ENCODE measurements around the gene NXT1. TPM values are rescaled to one million over a fixed set of nuclear protein-coding genes. Genes with fewer than 3 reads are reported as not detected.
"Not testable (repeated sequence)": the region's sequence is repeated elsewhere in the genome, so short reads cannot be mapped to it uniquely, and the experiment has no call there.

NXT1 gene
- total and polyA plus RNA-seq, 2 of the 4 experiments (the other 2 are of a cell fraction): 23.6 to 25.5 TPM

DNA sequence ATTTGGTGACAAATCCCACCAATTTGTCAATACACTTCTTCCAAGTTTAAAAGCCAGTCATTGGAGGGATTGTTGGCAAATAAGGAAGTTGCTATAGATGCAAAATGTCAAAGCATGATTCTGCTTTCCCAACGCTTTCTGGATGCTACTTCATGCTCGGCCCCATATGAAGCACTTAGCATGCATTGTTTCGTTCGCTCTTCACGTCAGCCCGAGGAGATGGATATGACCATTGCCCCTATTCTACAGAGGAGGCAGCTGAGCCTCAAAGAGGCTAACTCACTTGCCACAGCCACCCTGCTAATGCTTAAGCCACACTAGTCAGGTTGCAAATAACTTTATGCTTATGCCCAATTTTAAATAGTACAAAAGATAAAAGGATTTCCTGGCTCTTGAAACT lies 2.8 kb upstream of the NXT1 start:
- no peak for DNase-seq
- no TSS peak for BruUV-seq (replicated peaks)
- Histone ChIP-seq H3K9me1 (ENCODE audit: insufficient read depth, low read length) (no peaks in the 10 kb centered on the region; the same call in 1 of the 2 replicates), H2AK5ac (ENCODE audit: low read depth, low read length) (no peak overlapping the region), H3K27ac (ENCODE audit: insufficient read depth, low read length) (no peak overlapping the region), H3K18ac (ENCODE audit: low read depth, low read length) (no peak overlapping the region), H3K4me1 (ENCODE audit: control insufficient read depth, insufficient read depth, low read length) (peaks cover 5% of the 10 kb centered on the region), H4K5ac (ENCODE audit: low read depth, low read length) (no peak overlapping the region), H3K56ac (ENCODE audit: extremely low read depth, insufficient read depth, low read length) (no peak overlapping the region), H3K9me3 (ENCODE audit: control insufficient read depth, insufficient read depth, low read length) (no peaks in the 10 kb centered on the region), H2AFZ (replicated peaks; ENCODE audit: low read length, poor library complexity) (no peak overlapping the region), H2BK120ac (ENCODE audit: low read depth, low read length) (no peak overlapping the region), H3K79me1 (ENCODE audit: low read depth in 1 of 2, low read length in 2 of 2) (peaks cover 0 to 17% of the 10 kb centered on the region in 2 experiments; a peak in 2 of 4 replicates), H4K20me1 (ENCODE audit: insufficient read depth, low read length) (peaks cover 13% of the 10 kb centered on the region), H3K14ac (replicated peaks; ENCODE audit: low read depth, low read length) (no peak overlapping the region), H3K9ac (ENCODE audit: low read depth, low read length) (no peak overlapping the region), H2AK9ac (replicated peaks; ENCODE audit: low read depth, low read length, poor library complexity) (no peak overlapping the region), H4K8ac (ENCODE audit: low read depth in 2 of 2, low read length in 2 of 2) (no peak overlapping the region), H2BK20ac (ENCODE audit: low read depth, low read length) (no peak overlapping the region), H2BK5ac (ENCODE audit: low read depth, low read length, poor library complexity, severe bottlenecking) (no peak overlapping the region), H3K36me3 (ENCODE audit: control insufficient read depth, insufficient read depth, low read length) (no peaks in the 10 kb centered on the region), H4K91ac (ENCODE audit: insufficient read depth, low read depth, low read length) (no peak overlapping the region), H3K4me2 (ENCODE audit: low read depth, low read length) (no peak overlapping the region), H3K23ac (ENCODE audit: low read depth, low read length) (no peak overlapping the region), H3K4me3 (ENCODE audit: insufficient read depth, low read depth, low read length) (no peak overlapping the region), H2BK15ac (ENCODE audit: low read depth, low read length) (no peak overlapping the region), H3K27me3 (ENCODE audit: control insufficient read depth, insufficient read depth, low read length) (peaks cover 2% of the 10 kb centered on the region; the same call in 1 of the 2 replicates), H3K4ac (ENCODE audit: low read depth, low read length) (no peak overlapping the region)
- POLR2A ChIA-PET (ENCODE audit: unreplicated experiment): no interaction called here
- intact Hi-C loops (cut with micrococcal nuclease) (no loop called here), dilution Hi-C loops (cut with HindIII; ENCODE audit: low sequenced_read_pairs, unreplicated experiment) (no loop called here), in situ Hi-C loops (cut with MboI; ENCODE audit: low sequenced_read_pairs) (loop anchor here (10.0 to 25.0 kb wide), 2 partner anchors 293 to 1010 kb away; no protein-coding TSS in a partner anchor)
- ATAC-seq (ENCODE audit: low read depth): no peak
- WGBS, 2 experiments (ENCODE audit: extremely low coverage in 2 of 2, insufficient read length in 1 of 2): 92% methylated on average over 2 of the region's 6 CpGs; no CpG with 5 or more reads in 1 of the 2 experiments
- no peak for TF ChIP-seq RAD21 (IDR thresholded peaks at IDR 0.05; ENCODE audit: low read length)
- no peak for TF ChIP-seq MAZ (IDR thresholded peaks at IDR 0.05; ENCODE audit: borderline replicate concordance, low read depth, low read length)
- TF ChIP-seq, protein P1, sequence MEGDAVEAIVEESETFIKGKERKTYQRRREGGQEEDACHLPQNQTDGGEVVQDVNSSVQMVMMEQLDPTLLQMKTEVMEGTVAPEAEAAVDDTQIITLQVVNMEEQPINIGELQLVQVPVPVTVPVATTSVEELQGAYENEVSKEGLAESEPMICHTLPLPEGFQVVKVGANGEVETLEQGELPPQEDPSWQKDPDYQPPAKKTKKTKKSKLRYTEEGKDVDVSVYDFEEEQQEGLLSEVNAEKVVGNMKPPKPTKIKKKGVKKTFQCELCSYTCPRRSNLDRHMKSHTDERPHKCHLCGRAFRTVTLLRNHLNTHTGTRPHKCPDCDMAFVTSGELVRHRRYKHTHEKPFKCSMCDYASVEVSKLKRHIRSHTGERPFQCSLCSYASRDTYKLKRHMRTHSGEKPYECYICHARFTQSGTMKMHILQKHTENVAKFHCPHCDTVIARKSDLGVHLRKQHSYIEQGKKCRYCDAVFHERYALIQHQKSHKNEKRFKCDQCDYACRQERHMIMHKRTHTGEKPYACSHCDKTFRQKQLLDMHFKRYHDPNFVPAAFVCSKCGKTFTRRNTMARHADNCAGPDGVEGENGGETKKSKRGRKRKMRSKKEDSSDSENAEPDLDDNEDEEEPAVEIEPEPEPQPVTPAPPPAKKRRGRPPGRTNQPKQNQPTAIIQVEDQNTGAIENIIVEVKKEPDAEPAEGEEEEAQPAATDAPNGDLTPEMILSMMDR (conservative IDR thresholded peaks at IDR 0.05; ENCODE audit: low read depth, low read length): no peak
- TF ChIP-seq CEBPB (IDR thresholded peaks at IDR 0.05; ENCODE audit: low read depth, low read length): no peak
- no peak for TF ChIP-seq MAFK (IDR thresholded peaks at IDR 0.05; ENCODE audit: low read depth, low read length)
- CTCF ChIA-PET: no interaction called here

DNA sequence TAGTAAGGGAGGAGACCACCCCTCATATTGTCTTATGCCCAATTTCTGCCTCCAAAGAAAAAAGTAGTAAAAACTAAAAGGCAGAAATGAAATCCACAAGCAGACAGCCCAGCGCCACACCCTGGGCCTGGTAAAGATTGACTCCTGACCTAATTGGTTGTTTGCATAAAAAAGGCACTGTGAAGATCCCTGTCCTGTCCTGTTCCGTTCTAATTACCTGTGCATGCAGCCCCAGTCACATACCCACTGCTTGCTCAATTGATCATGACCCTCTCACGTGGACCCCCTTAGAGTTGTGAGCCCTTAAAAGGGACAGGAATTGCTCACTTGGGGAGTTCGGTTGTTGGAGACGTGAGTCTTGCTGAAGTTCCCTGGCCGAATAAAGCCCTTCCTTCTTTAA lies 2.1 kb upstream of the NXT1 start:
- H3K9me1 ChIP-seq (ENCODE audit: insufficient read depth, low read length); CTCF ChIA-PET; H3K4me2 ChIP-seq (ENCODE audit: low read depth, low read length); H4K8ac ChIP-seq (ENCODE audit: low read depth in 2 of 2, low read length in 2 of 2); H3K27ac ChIP-seq (ENCODE audit: insufficient read depth, low read length); H3K4me1 ChIP-seq (ENCODE audit: control insufficient read depth, insufficient read depth, low read length); H3K9me3 ChIP-seq (ENCODE audit: control insufficient read depth, insufficient read depth, low read length); H2BK120ac ChIP-seq (ENCODE audit: low read depth, low read length); H3K27me3 ChIP-seq (ENCODE audit: control insufficient read depth, insufficient read depth, low read length); BruUV-seq (replicated peaks); H3K4me3 ChIP-seq (ENCODE audit: insufficient read depth, low read depth, low read length); intact Hi-C loops (cut with micrococcal nuclease); H4K91ac ChIP-seq (ENCODE audit: insufficient read depth, low read depth, low read length); H3K56ac ChIP-seq (ENCODE audit: extremely low read depth, insufficient read depth, low read length); H3K36me3 ChIP-seq (ENCODE audit: control insufficient read depth, insufficient read depth, low read length); H4K5ac ChIP-seq (ENCODE audit: low read depth, low read length); H2BK5ac ChIP-seq (ENCODE audit: low read depth, low read length, poor library complexity, severe bottlenecking); ATAC-seq (ENCODE audit: low read depth); DNase-seq; H3K23ac ChIP-seq (ENCODE audit: low read depth, low read length); H3K9ac ChIP-seq (ENCODE audit: low read depth, low read length); dilution Hi-C loops (cut with HindIII; ENCODE audit: low sequenced_read_pairs, unreplicated experiment); H2AFZ ChIP-seq (replicated peaks; ENCODE audit: low read length, poor library complexity); H3K4ac ChIP-seq (ENCODE audit: low read depth, low read length); H3K18ac ChIP-seq (ENCODE audit: low read depth, low read length); H3K14ac ChIP-seq (replicated peaks; ENCODE audit: low read depth, low read length); H2BK15ac ChIP-seq (ENCODE audit: low read depth, low read length); H2AK9ac ChIP-seq (replicated peaks; ENCODE audit: low read depth, low read length, poor library complexity); H2AK5ac ChIP-seq (ENCODE audit: low read depth, low read length); H2BK20ac ChIP-seq (ENCODE audit: low read depth, low read length); POLR2A ChIA-PET (ENCODE audit: unreplicated experiment): not testable (repeated sequence)
- no CpG with 5 or more reads among the region's 6 CpGs for WGBS, 2 experiments (ENCODE audit: extremely low coverage in 2 of 2, insufficient read length in 1 of 2)
- peaks cover 0 to 21% of the 10 kb centered on the region in 2 experiments; a peak in 3 of 4 replicates for H3K79me1 ChIP-seq (ENCODE audit: low read depth in 1 of 2, low read length in 2 of 2)
- in situ Hi-C loops (cut with MboI; ENCODE audit: low sequenced_read_pairs): loop anchor here (10.0 to 25.0 kb wide), 2 partner anchors 294 to 1011 kb away; no protein-coding TSS in a partner anchor
- H4K20me1 ChIP-seq (ENCODE audit: insufficient read depth, low read length): peaks cover 18% of the 10 kb centered on the region

Measured in IMR-90 (cell line).